ENCODE results near the gene ITGAD. TPM values are rescaled to one million over a fixed set of nuclear protein-coding genes. Genes with fewer than 3 reads are reported as not detected.

Gene ITGAD
- total and polyA plus RNA-seq, 2 of the 13 experiments (the other 11 are each of a cell fraction or from before 2014, with no cell fraction given) = not detected

GRCh38 chr16:31357324-31358109 lies 35.6 kb upstream of the ITGAD start (continued):
- TF ChIP-seq, protein P1, sequence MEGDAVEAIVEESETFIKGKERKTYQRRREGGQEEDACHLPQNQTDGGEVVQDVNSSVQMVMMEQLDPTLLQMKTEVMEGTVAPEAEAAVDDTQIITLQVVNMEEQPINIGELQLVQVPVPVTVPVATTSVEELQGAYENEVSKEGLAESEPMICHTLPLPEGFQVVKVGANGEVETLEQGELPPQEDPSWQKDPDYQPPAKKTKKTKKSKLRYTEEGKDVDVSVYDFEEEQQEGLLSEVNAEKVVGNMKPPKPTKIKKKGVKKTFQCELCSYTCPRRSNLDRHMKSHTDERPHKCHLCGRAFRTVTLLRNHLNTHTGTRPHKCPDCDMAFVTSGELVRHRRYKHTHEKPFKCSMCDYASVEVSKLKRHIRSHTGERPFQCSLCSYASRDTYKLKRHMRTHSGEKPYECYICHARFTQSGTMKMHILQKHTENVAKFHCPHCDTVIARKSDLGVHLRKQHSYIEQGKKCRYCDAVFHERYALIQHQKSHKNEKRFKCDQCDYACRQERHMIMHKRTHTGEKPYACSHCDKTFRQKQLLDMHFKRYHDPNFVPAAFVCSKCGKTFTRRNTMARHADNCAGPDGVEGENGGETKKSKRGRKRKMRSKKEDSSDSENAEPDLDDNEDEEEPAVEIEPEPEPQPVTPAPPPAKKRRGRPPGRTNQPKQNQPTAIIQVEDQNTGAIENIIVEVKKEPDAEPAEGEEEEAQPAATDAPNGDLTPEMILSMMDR (CRISPR knock-in tag; IDR thresholded peaks at IDR 0.05) = 0 out of 2 replicates have a peak, but pooled peaks have one; percentile 4
- TF ChIP-seq, protein P2, sequence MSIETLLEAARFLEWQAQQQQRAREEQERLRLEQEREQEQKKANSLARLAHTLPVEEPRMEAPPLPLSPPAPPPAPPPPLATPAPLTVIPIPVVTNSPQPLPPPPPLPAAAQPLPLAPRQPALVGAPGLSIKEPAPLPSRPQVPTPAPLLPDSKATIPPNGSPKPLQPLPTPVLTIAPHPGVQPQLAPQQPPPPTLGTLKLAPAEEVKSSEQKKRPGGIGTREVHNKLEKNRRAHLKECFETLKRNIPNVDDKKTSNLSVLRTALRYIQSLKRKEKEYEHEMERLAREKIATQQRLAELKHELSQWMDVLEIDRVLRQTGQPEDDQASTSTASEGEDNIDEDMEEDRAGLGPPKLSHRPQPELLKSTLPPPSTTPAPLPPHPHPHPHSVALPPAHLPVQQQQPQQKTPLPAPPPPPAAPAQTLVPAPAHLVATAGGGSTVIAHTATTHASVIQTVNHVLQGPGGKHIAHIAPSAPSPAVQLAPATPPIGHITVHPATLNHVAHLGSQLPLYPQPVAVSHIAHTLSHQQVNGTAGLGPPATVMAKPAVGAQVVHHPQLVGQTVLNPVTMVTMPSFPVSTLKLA (IDR thresholded peaks at IDR 0.05) = peak; percentile 87
- TF ChIP-seq RXRA (CRISPR knock-in tag; IDR thresholded peaks at IDR 0.05) = no peak
- TF ChIP-seq EHMT2 (IDR thresholded peaks at IDR 0.05; ENCODE audit: borderline replicate concordance, low read depth, low read length) = no peak

DNA sequence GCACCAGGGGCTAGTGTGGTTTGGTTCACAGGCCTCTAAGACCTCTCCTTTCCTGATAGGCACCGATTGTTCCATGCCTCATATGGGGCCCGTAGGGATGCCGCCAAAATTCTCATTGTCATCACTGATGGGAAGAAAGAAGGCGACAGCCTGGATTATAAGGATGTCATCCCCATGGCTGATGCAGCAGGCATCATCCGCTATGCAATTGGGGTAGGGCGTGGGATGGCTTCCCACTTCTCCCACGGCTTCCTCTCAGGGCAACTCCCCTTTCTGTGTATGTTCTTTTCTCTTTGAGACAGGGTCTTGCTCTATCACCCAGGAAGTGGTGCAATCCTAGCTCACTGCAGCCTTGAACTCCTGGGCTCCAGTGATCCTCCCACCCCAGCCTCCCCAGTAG lies 32.9 kb upstream of the ITGAD start:
- ChIA-PET POLR2A (no interaction called here), CTCF (ENCODE audit: low intra/inter-chr PET ratio, low total read pairs) (no interaction called here)
- no peaks in the 10 kb centered on the region for H3K79me2 ChIP-seq (ENCODE audit: insufficient read depth, low read length)
- in situ Hi-C loops (cut with HindIII; ENCODE audit: extremely low pct_ligation_motif_present, low pct_unique_long_range_greater_than_20kb) (no loop called here), intact Hi-C loops (cut with micrococcal nuclease; ENCODE audit: unreplicated experiment) (no loop called here)
- no peak overlapping the region for H3K27ac ChIP-seq (ENCODE audit: extremely low read length, insufficient read depth, low read length)
- H3K27me3 ChIP-seq (ENCODE audit: control insufficient read depth in 1 of 2, insufficient read depth in 2 of 2, low read length in 2 of 2) = peaks cover 4 to 43% of the 10 kb centered on the region in 2 experiments; a peak in 4 of 5 replicates
- no peaks in the 10 kb centered on the region; the same call in 1 of the 2 replicates for H4K20me1 ChIP-seq (ENCODE audit: insufficient read depth, low read length)
- 65% methylated on average over 6 of the region's 7 CpGs for WGBS (ENCODE audit: low lambda C conversion rate)
- DNase-seq (ENCODE audit: low spot score) (no peak), FAIRE-seq (no peak), ATAC-seq (no peak)
- TF ChIP-seq FIP1L1 (IDR thresholded peaks at IDR 0.05; ENCODE audit: borderline replicate concordance, insufficient read depth, low read depth, low read length) (no peak), EED (CRISPR knock-in tag; IDR thresholded peaks at IDR 0.05) (no peak), ZNF770 (CRISPR knock-in tag; IDR thresholded peaks at IDR 0.05) (peak; percentile 29; the same call in 1 of the 2 replicates), ZFP62 (CRISPR knock-in tag; IDR thresholded peaks at IDR 0.05) (no peak), FOXK2 (IDR thresholded peaks at IDR 0.05) (no peak), SOX5 (CRISPR knock-in tag; IDR thresholded peaks at IDR 0.05; ENCODE audit: borderline replicate concordance) (no peak), SMYD3 (CRISPR knock-in tag; IDR thresholded peaks at IDR 0.05) (no peak), HMG20B (CRISPR knock-in tag; conservative IDR thresholded peaks at IDR 0.05) (no peak)
- BruUV-seq (replicated peaks) = no TSS peak
- no peak overlapping the region for H3K4me3 ChIP-seq (replicated peaks in 1 of 3; ENCODE audit: insufficient read depth in 1 of 3, low read depth in 2 of 3, low read length in 3 of 3)
- no peak overlapping the region for H2AFZ ChIP-seq (ENCODE audit: low read length)
- H3K4me2 ChIP-seq (ENCODE audit: low read depth, low read length) = no peak overlapping the region
- no peaks in the 10 kb centered on the region for H3K36me3 ChIP-seq (replicated peaks in 1 of 2; ENCODE audit: control insufficient read depth in 1 of 2, insufficient read depth in 2 of 2, low read length in 2 of 2)
- no peaks in the 10 kb centered on the region for H3K4me1 ChIP-seq (ENCODE audit: insufficient read depth, low read length)
- no peaks in the 10 kb centered on the region for H3K9me3 ChIP-seq (ENCODE audit: low read length)
- no peak overlapping the region for H3K9ac ChIP-seq (ENCODE audit: insufficient read depth, low read depth, low read length)

Data from HepG2 (cell line).